Activated T-cell treated with anti-CD3 and anti-CD28 coated beads, Interleukin-2, amount 50 U/mL, for 48 hours (primary cell): ENCODE measurements around the gene HMG20A.

Experiments
- DNase-seq, 2 experiments: peaks; one replicate each; pipeline ENCODE4 v3.0.0-alpha.2; 2020

HMG20A gene

DNA sequence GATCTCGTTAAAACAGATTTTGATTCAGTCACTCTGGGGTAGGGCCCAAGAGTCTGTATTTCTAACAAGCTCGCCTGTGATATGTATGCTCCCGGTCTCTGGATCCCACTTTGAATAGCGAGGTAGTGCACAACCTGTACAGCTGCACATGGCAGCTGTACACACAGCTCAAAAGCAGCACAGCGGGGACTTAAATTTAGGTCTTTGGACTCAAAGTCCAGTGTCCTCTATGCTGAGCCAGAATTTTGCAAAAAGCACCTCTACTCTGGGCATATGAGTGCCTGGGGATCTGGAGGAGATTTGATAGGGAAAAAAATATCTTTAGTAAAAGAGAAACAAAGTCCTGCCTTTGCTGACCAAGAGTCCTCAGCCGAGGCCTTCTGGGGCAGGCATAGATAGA lies 83.1 kb downstream of the HMG20A start:
- no peak for DNase-seq

DNA sequence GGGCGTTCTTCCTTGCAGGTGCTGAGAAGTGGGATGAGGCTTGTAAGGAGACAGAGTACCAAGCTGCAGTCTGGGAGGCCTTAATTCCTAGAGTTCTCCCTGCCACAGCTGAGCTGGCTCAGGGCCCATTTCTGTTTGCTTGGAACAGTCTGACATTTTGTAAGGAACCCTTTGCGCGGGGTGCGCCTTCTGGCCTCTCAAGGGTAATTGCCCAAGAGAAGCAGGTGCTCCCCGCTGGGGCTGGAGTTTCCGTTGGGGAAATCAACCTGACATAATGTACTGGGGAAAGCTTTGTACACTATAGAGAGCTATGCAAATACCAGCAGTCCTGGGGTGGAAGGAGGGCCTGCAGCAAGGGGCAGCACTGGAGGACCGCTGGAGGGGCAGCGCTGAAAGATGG lies 83.6 kb downstream of the HMG20A start:
- no peak for DNase-seq

- DNase-seq = no peak
These were observed 84.2 kb downstream of the HMG20A start for GRCh38 chr15:77504871-77505270.

GRCh38 chr15:77505556-77505955 lies 84.9 kb downstream of the HMG20A start:
- DNase-seq = no peak

- no peak for DNase-seq
These were observed 85.8 kb downstream of the HMG20A start for GRCh38 chr15:77506311-77507142.

- DNase-seq = no peak
These were observed 86.6 kb downstream of the HMG20A start for GRCh38 chr15:77507143-77507897.

GRCh38 chr15:77507911-77508310 lies 87.2 kb downstream of the HMG20A start:
- no peak for DNase-seq

DNA sequence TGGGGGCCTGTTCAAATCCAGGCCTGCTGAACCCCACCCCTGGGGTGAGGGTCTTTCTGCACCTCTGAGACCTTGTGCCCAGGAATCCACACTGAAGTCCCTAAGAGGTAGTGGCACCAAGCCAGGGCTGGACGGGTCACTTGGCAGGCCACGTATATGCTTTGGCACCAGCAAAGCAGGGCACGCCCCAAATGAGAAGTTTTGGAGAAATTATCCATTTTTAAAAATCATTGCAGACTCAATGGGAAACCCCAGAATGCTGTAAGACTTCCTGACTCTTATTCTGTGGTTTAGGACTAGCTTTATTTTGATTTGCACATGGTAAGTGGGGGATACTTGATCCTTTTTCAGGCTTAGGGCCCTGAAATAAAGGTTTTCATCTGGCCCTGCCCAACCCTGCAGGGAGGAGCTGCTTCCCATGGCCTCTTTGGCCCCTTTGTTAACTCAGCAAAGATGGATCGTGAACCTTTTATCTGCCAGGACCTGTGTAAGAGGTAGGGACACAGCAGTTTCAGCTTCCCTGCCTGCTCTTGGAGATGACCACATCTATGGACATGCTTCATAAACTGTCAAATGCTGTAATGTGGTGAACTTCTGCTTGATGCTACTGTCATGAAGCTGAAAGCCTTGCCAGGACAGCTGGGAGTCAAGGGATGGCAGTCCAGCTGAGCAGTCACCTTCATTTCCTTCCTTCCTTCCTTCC lies 88.0 kb downstream of the HMG20A start:
- DNase-seq = no peak

DNA sequence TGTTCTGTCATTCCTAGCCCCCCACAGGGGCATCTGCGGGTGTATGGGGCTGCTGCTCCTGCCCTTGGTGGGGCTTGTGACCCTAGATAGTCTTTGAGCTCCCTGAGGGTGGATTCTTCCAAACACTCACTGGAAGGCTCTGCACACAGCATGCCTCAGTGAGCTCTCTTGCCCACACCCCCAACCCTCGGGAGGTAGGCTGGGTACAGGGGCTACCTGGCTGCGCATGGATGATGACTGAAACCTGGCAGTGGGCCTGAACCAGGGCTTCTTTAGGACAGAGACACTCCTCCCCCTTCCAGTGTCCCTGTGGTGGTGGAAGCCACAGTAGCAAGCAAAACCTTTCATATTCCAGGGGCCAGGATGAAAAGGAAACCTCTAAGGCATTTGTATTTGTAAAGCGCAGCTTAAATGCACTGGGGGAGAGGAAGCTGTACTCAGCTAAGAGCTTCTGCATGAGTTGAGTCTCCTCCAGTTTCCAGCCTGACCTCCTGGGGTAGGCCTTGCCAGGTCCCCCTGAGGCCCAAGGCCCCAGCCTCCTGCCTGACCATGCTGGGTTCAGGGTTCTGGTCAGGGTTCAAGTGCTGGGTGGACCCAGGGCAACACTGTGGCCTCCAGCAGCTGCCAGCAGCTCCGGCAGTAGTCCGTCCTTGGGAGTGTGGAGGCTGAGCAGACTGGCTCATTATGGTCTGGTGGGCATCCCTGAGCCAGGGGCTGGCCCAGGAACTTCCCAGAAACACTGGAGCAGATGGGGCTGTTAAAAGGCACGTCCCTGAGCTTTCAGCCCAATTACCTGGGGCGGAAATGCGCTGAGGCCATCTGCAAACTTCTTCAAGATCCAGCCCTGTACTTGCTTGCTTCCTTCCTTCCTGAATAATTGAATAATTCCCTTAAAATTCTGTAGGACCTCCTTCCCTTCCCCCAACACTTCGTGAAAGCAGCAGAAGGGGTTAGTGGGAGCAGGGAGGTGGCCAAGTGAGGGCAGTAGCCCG lies 89.7 kb downstream of the HMG20A start:
- no peak for DNase-seq

DNA sequence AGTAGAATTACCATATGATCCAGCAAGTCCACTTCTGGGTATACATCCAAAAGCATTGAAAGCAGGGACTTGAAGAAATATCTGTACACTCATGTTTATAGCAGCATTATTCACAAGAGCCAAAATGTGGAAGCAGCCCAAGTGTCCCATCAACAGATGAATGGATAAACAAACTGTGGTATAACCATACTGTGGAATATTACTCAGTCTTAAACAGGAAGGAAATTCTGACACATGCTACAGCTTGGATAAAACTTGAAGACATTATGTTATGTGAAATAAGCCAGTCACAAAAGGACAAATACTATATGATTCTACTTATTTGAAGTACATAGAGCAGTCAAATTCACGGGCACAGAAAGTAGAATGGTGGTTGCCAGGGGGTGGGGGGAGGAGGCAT lies 91.2 kb downstream of the HMG20A start:
- DNase-seq = no peak

DNA sequence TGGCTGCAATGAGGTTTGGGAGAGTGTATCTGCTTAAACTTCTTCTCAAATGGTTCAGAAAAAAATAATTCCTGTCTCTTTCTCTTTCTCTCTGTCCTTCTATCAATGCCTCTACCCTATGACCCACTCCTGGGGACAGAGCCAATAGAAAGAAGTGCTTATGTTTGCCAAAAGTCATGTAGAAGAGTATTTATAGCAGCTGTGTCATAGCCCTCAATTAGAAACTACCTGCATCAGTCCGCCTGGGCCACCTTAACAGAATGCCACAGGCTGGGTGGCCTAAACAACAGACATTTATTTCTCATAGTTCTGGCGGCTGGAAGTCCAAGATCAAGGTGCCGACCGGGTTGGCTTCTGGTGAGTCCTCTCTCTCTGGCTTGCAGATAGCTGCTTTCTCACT lies 92.5 kb downstream of the HMG20A start:
- DNase-seq = no peak

DNA sequence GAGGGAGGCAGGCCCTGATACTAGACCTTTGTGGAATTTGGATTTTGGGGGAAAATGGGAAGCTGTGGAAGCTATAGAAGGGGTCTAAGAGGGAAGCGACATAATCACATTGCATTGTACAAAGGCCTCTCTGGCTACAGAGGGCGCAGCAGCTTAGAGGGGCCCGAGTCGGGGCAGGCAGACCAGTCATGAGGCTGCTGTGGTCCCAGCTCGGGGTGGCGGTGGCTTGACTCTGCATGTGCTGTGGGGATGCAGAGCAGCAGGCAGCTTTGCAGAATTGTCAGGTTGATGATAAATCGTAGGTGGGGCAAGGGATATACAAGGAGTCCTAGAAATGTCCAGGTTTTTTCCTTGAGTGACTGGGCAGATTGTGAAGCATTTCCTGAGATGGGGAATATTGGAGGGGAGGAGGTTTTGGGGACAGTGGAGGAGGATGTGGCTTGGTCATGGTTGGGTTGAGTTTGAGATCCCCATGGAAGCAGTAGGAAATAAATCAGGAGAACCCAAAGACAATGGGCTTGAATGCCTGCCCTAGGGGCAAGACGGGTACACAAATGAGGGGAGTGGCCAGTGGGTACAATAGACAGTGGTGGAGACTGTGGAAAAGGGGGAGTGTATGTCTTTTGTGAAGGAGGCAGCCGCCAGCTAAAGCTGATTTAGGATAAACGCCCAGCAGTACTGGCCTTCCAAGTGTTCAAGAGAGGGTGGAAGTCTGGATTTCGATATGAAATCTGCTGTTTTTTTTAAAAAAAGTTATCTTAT lies 94.1 kb downstream of the HMG20A start:
- DNase-seq = no peak

- DNase-seq = no peak
These were observed 94.9 kb downstream of the HMG20A start for GRCh38 chr15:77515613-77516012.

GRCh38 chr15:77516076-77516475 lies 95.4 kb downstream of the HMG20A start:
- no peak for DNase-seq

DNA sequence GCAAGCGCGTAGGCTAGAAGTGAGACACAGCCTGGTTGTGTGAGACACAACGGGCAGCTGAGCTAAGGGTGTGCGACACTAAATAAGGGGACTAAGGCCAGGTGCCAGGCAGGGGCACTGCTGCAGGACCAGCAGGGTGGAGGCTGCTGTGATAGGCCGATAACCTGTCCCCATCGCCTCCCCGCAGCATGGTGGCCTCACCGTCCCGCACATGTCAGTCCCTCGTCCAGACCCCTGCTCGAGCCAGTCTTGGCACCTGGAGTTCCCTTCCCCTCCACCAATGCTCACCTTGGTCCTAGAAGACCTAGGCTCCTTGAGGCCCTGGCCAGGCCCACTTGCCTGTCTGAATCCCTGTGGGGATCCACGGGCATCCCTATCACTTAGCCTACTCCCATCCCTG lies 96.1 kb downstream of the HMG20A start:
- DNase-seq = no peak

GRCh38 chr15:77517579-77517978 lies 96.9 kb downstream of the HMG20A start:
- DNase-seq = no peak

DNA sequence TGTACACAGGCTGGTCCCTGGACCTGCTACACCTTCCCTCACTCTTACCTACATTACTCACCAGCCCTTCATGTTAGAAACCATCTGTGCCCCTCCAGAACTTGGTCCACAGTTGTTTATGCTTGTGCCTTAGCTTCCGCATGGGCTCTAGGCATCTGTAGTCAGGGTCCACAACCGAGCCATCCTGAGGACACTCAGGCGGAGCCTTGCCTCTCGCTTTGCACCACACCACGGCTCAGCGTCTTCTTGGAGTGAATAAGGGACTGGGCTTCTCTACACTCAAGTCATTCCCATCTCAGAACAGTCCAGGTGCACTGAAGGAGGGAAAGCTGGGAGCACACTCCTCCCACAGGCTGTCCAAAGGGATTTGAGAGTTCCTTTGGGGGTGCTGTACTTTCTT lies 97.8 kb downstream of the HMG20A start:
- no peak for DNase-seq

DNA sequence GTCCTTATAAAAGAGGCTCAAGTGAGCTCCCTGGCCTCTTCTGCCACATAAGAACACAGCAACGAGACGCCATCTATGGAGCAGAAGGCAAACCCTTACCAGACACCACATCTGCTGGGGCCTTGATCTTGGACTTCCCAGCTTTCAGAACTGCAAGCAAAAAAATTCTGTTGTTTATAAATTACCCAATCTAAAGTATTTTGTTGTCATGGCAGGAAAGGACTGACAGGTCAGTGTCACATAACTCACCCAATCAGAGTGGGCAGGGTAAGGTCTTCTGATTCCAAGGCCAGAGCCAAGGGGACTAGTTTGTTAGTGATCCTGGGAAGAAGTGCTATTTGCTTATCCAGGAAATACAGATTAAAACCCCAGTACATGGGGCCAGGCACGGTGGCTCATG lies 98.9 kb downstream of the HMG20A start:
- DNase-seq = no peak

GRCh38 chr15:77521206-77521605 lies 100.5 kb downstream of the HMG20A start:
- DNase-seq = no peak

GRCh38 chr15:77525400-77525811 lies 104.7 kb downstream of the HMG20A start:
- DNase-seq = no peak

- no peak for DNase-seq
These were observed 105.4 kb downstream of the HMG20A start for GRCh38 chr15:77525907-77526594.
